ENCODE measurements around the gene ARL16.

Gene ARL16

DNA sequence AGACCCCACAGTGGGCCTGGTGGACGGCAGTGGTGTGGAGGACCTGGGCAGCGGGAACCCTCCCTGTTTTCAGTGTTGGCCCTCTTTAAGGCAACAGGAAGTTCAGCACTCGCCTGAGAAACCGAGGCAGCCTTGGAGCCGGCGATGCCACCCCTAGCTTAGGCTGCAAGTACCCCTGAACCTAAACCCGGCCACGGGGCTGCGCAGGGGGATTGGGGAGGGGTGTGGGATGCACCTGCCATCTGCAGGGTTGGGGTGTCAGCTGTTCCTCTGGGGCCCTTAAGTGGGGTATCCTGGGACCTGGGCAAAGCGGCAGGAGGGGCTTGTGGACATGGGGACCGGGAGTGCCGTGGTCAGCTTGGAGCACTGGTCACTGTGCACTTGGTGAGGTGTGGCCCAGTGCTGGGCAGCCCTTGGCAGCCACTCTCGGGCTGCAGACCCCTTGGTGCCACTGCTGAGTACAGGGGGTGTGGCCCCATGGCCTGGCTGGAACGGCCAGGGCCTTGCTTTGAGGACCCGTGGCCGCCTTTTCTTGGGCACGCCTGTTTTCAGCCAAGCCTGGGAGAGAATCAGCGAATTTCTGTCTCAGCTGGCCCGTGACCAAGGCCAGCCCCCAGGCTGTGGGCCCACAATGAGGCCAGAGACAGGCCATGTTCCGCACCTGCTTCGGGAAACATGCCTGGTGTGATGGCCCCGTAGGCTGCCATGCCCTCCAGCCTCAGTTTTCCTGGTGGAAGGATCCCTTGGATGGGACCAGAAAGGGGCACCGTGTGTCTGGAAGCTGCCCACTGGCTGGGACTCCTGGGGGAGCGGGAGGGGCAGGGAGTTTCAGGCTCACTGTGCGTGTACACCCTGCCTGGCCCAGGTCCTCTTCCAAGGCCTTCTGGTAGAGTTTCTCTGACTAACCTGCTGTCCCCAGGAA is 24.4 kb upstream of the ARL16 start:
- no peak overlapping the region for H3K27ac Mint-ChIP-seq
- H3K4me3 Mint-ChIP-seq = no peak overlapping the region
- peaks cover 16% of the 10 kb centered on the region for H3K27me3 Mint-ChIP-seq (ENCODE audit: low read depth)
- H3K9me3 Mint-ChIP-seq = no peaks in the 10 kb centered on the region
- peaks cover 21% of the 10 kb centered on the region for H3K36me3 Mint-ChIP-seq (ENCODE audit: low read depth)
- TF ChIP-seq, protein P1, sequence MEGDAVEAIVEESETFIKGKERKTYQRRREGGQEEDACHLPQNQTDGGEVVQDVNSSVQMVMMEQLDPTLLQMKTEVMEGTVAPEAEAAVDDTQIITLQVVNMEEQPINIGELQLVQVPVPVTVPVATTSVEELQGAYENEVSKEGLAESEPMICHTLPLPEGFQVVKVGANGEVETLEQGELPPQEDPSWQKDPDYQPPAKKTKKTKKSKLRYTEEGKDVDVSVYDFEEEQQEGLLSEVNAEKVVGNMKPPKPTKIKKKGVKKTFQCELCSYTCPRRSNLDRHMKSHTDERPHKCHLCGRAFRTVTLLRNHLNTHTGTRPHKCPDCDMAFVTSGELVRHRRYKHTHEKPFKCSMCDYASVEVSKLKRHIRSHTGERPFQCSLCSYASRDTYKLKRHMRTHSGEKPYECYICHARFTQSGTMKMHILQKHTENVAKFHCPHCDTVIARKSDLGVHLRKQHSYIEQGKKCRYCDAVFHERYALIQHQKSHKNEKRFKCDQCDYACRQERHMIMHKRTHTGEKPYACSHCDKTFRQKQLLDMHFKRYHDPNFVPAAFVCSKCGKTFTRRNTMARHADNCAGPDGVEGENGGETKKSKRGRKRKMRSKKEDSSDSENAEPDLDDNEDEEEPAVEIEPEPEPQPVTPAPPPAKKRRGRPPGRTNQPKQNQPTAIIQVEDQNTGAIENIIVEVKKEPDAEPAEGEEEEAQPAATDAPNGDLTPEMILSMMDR (IDR thresholded peaks at IDR 0.05; ENCODE audit: unreplicated experiment in 3 of 3) = no peak
- H3K4me1 Mint-ChIP-seq = peaks cover 10% of the 10 kb centered on the region

DNA sequence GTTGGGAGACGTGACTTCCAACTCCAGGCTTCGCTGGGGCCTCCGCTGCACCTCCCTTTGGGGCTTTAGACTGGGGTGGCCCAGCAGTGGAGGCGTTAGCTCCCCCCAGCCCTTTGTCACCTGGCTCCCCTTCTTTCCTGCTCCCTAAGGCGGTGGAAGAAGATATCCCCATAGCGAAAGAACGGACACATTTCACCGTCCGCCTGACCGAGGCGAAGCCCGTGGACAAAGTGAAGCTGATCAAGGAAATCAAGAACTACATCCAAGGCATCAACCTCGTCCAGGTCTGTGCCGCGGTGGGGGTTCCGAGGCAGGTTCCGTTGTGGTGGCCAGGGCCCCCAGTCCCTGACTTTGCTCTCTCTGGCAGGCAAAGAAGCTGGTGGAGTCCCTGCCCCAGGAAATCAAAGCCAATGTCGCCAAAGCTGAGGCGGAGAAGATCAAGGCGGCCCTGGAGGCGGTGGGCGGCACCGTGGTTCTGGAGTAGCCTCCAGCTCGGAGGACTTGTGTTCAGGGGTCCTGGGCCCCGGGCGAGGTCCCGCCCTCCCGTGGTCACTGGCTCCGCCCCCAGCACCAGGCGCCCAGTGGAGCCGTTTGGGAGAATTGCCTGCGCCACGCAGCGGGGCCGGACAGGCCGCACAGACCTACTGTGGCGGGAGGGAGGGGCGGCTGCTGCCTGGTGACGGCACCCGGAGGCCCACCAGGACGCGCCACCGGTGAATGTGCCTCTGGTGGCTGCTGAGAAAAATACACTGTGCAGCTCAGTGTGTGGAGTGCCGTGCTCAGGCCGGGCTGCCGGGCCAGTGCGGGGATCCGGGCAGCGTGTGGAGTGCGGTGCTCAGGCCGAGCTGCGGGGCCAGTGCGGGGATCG is 23.4 kb upstream of the ARL16 start:
- Mint-ChIP-seq H3K27me3 (ENCODE audit: low read depth) (peaks cover 16% of the 10 kb centered on the region), H3K9me3 (no peaks in the 10 kb centered on the region), H3K27ac (no peak overlapping the region), H3K4me3 (no peak overlapping the region), H3K4me1 (peaks cover 6% of the 10 kb centered on the region), H3K36me3 (ENCODE audit: low read depth) (peaks cover 21% of the 10 kb centered on the region)
- TF ChIP-seq, protein P1 (IDR thresholded peaks at IDR 0.05; ENCODE audit: unreplicated experiment in 3 of 3) = no peak

DNA sequence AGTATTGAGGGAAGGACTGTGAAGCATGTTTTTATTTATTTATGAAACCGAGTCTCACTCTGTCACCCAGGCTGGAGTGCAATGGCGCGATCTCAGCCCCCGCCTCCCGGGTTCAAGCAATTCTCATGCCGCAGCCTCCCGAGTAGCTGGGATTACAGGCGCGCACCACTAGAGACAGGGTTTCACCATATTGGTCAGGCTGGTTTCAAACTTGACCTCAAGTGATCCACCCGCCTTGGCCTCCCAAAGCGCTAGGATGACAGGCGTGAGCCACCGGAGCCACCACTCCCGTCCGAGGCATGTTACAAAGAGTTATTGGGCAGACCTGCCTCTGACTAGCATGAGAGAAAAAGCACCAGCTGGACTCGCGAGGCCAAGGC is 22.6 kb upstream of the ARL16 start:
- no peak overlapping the region for H3K27ac Mint-ChIP-seq
- no peaks in the 10 kb centered on the region for H3K9me3 Mint-ChIP-seq
- peaks cover 12% of the 10 kb centered on the region for H3K27me3 Mint-ChIP-seq (ENCODE audit: low read depth)
- peak overlapping the region; percentile 50 to 61 (median 58) for H3K4me3 Mint-ChIP-seq
- TF ChIP-seq, protein P1 (IDR thresholded peaks at IDR 0.05; ENCODE audit: unreplicated experiment in 3 of 3) = no peak
- H3K36me3 Mint-ChIP-seq (ENCODE audit: low read depth) = peaks cover 21% of the 10 kb centered on the region
- peaks cover 6% of the 10 kb centered on the region for H3K4me1 Mint-ChIP-seq

DNA sequence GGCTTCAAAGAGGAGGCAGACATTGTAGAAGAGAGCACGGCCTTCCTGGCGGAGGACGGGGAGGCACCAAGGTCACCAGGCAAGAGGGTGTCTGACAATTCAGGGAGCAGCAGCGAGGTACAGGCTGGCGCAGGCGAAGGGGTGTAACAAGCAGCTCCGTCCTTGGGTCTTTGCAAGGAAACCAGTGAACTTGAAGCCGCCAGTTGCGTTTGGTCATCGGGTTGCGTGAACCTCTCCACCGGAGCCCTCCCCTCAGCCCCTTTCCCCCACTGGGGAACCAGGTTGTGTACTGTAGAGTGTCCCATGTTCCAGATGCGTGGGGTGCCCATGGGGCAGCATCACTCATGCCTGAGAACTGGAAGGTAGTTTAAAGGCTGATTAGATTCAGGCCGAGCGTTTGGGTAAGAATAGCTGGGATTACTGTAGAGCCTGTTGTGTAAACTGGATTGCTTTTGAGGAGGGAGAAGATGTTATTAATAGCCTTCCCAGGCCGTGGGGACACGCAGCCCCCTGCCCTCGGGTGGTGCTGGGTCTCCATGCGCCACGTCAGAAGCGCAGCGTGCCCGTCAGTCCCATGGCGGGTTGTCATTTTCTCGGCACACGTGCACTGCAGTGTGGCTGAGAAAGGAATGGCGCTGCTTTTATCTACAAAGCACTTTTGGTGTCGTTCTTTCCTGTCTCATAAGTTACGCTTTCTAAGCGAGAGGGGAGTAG is 22.1 kb upstream of the ARL16 start:
- no peaks in the 10 kb centered on the region for H3K9me3 Mint-ChIP-seq
- H3K4me3 Mint-ChIP-seq = peak overlapping the region; percentile 54 to 61 (median 58)
- H3K4me1 Mint-ChIP-seq = peaks cover 6% of the 10 kb centered on the region
- H3K27me3 Mint-ChIP-seq (ENCODE audit: low read depth) = peaks cover 7% of the 10 kb centered on the region
- no peak overlapping the region for H3K27ac Mint-ChIP-seq
- TF ChIP-seq, protein P1 (IDR thresholded peaks at IDR 0.05; ENCODE audit: unreplicated experiment in 3 of 3) = no peak
- H3K36me3 Mint-ChIP-seq (ENCODE audit: low read depth) = peaks cover 26% of the 10 kb centered on the region

DNA sequence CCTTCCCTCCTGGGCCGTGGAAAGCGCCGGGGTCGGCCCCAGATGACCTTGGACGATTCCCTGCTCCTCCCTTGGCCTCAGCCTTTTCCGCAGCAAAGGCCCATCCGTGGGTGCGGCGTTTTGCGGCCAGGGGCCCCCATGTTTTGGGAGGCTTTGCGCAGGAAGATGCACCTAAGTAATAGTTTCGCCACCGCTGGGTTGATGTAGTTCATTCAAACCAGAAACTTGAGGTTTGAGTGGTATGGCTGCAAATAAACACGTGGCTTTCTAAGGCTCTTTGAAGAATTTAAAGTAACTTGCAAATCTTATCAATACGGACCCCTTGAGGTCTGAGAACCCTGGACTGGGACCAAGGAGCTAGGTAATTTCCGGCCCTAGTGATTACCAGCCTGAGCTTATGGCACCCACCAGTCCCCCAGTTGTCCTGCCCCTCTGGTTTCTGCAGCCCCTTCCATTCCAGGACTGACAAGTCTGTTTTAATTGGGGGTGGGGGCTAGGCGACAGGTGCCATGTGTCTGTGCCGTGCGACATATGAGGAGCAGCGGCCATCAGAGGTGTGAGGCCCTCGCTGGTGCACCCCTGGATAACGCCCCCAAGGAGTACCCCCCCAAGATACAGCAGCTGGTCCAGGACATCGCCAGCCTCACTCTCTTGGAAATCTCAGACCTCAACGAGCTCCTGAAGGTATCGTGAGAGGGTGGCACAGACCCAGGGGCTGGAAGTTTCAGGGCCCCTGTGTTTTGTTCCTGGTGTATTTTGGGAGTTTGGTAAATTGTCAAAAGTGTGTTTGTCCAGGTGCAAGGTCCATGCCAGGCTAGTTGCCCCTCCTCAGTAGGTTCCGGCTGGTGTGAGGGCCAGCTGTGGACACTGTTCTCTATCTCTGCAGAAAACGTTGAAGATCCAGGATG is 20.4 kb upstream of the ARL16 start:
- H3K27ac Mint-ChIP-seq = no peak overlapping the region
- H3K27me3 Mint-ChIP-seq (ENCODE audit: low read depth) = no peaks in the 10 kb centered on the region
- peaks cover 32% of the 10 kb centered on the region for H3K36me3 Mint-ChIP-seq (ENCODE audit: low read depth)
- H3K4me3 Mint-ChIP-seq = peak overlapping the region; percentile 72 to 83 (median 81)
- peaks cover 4% of the 10 kb centered on the region for H3K4me1 Mint-ChIP-seq
- no peaks in the 10 kb centered on the region for H3K9me3 Mint-ChIP-seq
- TF ChIP-seq, protein P1 (IDR thresholded peaks at IDR 0.05; ENCODE audit: unreplicated experiment in 3 of 3) = no peak
